HepG2 (cell line): ENCODE data around the gene VDAC1. TPM values are rescaled to one million over a fixed set of nuclear protein-coding genes. Genes with fewer than 3 reads are reported as not detected.

Experiments
- AGO1 ChIP-seq: fragments of 200-400 bp; formaldehyde crosslinking; IDR thresholded peaks from 2 replicates; pipeline ENCODE4 v1.6.1; 2017; ENCODE audit warnings: mild to moderate bottlenecking, low read depth, low read length, moderate library complexity; ENCODE audit not compliant: poor library complexity, severe bottlenecking
- AGO2 ChIP-seq: fragments of 200-400 bp; formaldehyde crosslinking; optimal IDR thresholded peaks from 2 replicates; pipeline ENCODE3; 2017; ENCODE audit warnings: mild to moderate bottlenecking, low read depth, low read length, moderate library complexity
- CHD4 ChIP-seq: fragments of 200-600 bp; sonication (generic); IDR thresholded peaks from 2 replicates; pipeline ENCODE4 v1.7.0; 2017; ENCODE audit warnings: mild to moderate bottlenecking, low read length, borderline replicate concordance
- IRX3 ChIP-seq: sonication (generic); formaldehyde crosslinking; IDR thresholded peaks from 2 replicates; pipeline ENCODE4 v1.8.1; 2023; ENCODE audit warnings: mild to moderate bottlenecking, low read depth, missing genetic modification reagents, borderline replicate concordance
- JUN ChIP-seq: sonication (generic); formaldehyde crosslinking; IDR thresholded peaks from 2 replicates; pipeline ENCODE4 v1.4.0; 2020; ENCODE audit warnings: mild to moderate bottlenecking, missing genetic modification reagents
- MIER2 ChIP-seq: IDR thresholded peaks from 2 replicates; pipeline ENCODE4 v1.6.1; 2016; ENCODE audit warnings: missing biosample characterization, missing genetic modification reagents
- PRDM15 ChIP-seq: sonication (generic); formaldehyde crosslinking; IDR thresholded peaks from 2 replicates; pipeline ENCODE4 v1.4.0; 2020; ENCODE audit warnings: missing genetic modification reagents
- RFXANK ChIP-seq: IDR thresholded peaks from 2 replicates; pipeline ENCODE4 v1.6.1; 2016
- SP2 ChIP-seq: sonication (generic); formaldehyde crosslinking; IDR thresholded peaks from 2 replicates; pipeline ENCODE4 v1.5.1; 2020; ENCODE audit warnings: mild to moderate bottlenecking, missing genetic modification reagents
- STAG1 ChIP-seq: sonication (generic); formaldehyde crosslinking; IDR thresholded peaks from 2 replicates; pipeline ENCODE4 v1.4.0; 2020; ENCODE audit warnings: missing genetic modification reagents
- ZBTB20 ChIP-seq: sonication (generic); formaldehyde crosslinking; IDR thresholded peaks from 2 replicates; pipeline ENCODE4 v1.8.1; 2023; ENCODE audit warnings: missing genetic modification reagents, low read depth, mild to moderate bottlenecking, borderline replicate concordance
- ZBTB34 ChIP-seq: sonication (generic); formaldehyde crosslinking; IDR thresholded peaks from 2 replicates; pipeline ENCODE4 v1.8.0; 2022; ENCODE audit warnings: mild to moderate bottlenecking, missing genetic modification reagents
- ZNF230 ChIP-seq: sonication (generic); formaldehyde crosslinking; IDR thresholded peaks from 2 replicates; pipeline ENCODE4 v1.4.0; 2020; ENCODE audit warnings: mild to moderate bottlenecking, missing genetic modification reagents
- ZNF451 ChIP-seq: sonication (generic); formaldehyde crosslinking; IDR thresholded peaks from 2 replicates; pipeline ENCODE4 v1.5.0; 2020; ENCODE audit warnings: mild to moderate bottlenecking, missing genetic modification reagents
- ZNF605 ChIP-seq: sonication (generic); formaldehyde crosslinking; IDR thresholded peaks from 2 replicates; pipeline ENCODE4 v1.8.0; 2022; ENCODE audit warnings: mild to moderate bottlenecking, missing genetic modification reagents
- ZNF639 ChIP-seq: conservative IDR thresholded peaks from 2 replicates; pipeline ENCODE4 v1.6.1; 2018; ENCODE audit warnings: missing genetic modification reagents
- ZNF704 ChIP-seq: sonication (generic); formaldehyde crosslinking; IDR thresholded peaks from 2 replicates; pipeline ENCODE4 v1.8.1; 2023; ENCODE audit warnings: mild to moderate bottlenecking, inconsistent platforms, moderate library complexity, missing genetic modification reagents, borderline replicate concordance
- polyA plus RNA-seq, 8 experiments: library from polyadenylated mRNA; depleted of rRNA in 3 of 8; stranded (reverse) in 7 of 8; unstranded in 1 of 8; fragments of >200 nt; fragmentation: Illumina TruSeq in 4 of 8; extraction: Trizol in 4 of 8; gene quantifications; 2 replicates each; pipeline versions ENCODE4 v1.2.1 to v1.2.3, GENCODE V29; 2011 to 2016; ENCODE audit warnings: low read depth in 4 of 8, missing spikeins in 1 of 8, mixed read lengths in 1 of 8; ENCODE audit not compliant: insufficient read depth in 1 of 8
- total RNA-seq, 5 experiments: library from RNA; depleted of rRNA; stranded (reverse); fragments of >200 nt; fragmentation: Illumina TruSeq; extraction: Trizol; gene quantifications; 2 replicates each; pipeline ENCODE4 v1.2.3, GENCODE V29; 2016; ENCODE audit warnings: low read depth in 1 of 5

Gene VDAC1
- total and polyA plus RNA-seq, 2 of the 13 experiments (the other 11 are each of a cell fraction or from before 2014, with no cell fraction given) = 112 to 380 TPM

GRCh38 chr5:133968204-133968980, 36.4 kb downstream of the VDAC1 start, which contains the start of gene C5orf15 (continued):
- peak; percentile 96 for TF ChIP-seq ZNF605 (CRISPR knock-in tag)
- TF ChIP-seq IRX3 (CRISPR knock-in tag) = 0 out of 2 replicates have a peak, but pooled peaks have one; percentile 39
- TF ChIP-seq MIER2 (CRISPR knock-in tag) = peak; percentile 71; the same call in 1 of the 2 replicates
- peak; percentile 0; the same call in 1 of the 2 replicates for TF ChIP-seq CHD4
- TF ChIP-seq AGO2 = peak; percentile 98
- TF ChIP-seq PRDM15 (CRISPR knock-in tag) = no peak
- peak; percentile 54 for TF ChIP-seq AGO1
- TF ChIP-seq ZBTB20 (CRISPR knock-in tag) = peak; percentile 57; the same call in 1 of the 2 replicates
- TF ChIP-seq ZNF639 (CRISPR knock-in tag) = peak; percentile 69; the same call in 1 of the 2 replicates
- no peak for TF ChIP-seq ZNF451 (CRISPR knock-in tag)
- TF ChIP-seq ZNF230 = 0 out of 2 replicates have a peak, but pooled peaks have one; percentile 52
- no peak; the same call in 1 of the 2 replicates for TF ChIP-seq STAG1 (CRISPR knock-in tag)
- TF ChIP-seq SP2 (CRISPR knock-in tag) = 0 out of 2 replicates have a peak, but pooled peaks have one; percentile 28
- TF ChIP-seq ZBTB34 = 0 out of 2 replicates have a peak, but pooled peaks have one; percentile 37
- TF ChIP-seq ZNF704 = peak; percentile 83; the same call in 1 of the 2 replicates
- TF ChIP-seq JUN (CRISPR knock-in tag) = 0 out of 2 replicates have a peak, but pooled peaks have one; percentile 68
- TF ChIP-seq RFXANK (CRISPR knock-in tag) = no peak; the same call in 1 of the 2 replicates
